GM23338 (cell line): Measurements from ENCODE around the gene ZNF418.

ENCODE experiments used
- CREB1 ChIP-seq: fragments of 250-450 bp; sonication (Bioruptor Pico); IDR thresholded peaks from 2 replicates; pipeline ENCODE4 v1.5.0; 2020; ENCODE audit warnings: low read depth, mild to moderate bottlenecking, moderate library complexity
- CTCF ChIP-seq, 2 experiments: fragments of 200-600 bp in 1 of 2; sonication (generic) in 1 of 2; conservative IDR thresholded peaks; 2 replicates each; pipeline versions ENCODE4 v1.5.1 to v1.6.1; 2016 to 2017; ENCODE audit warnings: antibody characterized with exemption in 2 of 2, low read depth in 2 of 2, mild to moderate bottlenecking in 2 of 2, moderate library complexity in 1 of 2
- ETS1 ChIP-seq: IDR thresholded peaks from 2 replicates; pipeline ENCODE4 v1.6.1; 2016; ENCODE audit warnings: antibody characterized with exemption
- EZH2 ChIP-seq: fragments of 200-600 bp; sonication (generic); IDR thresholded peaks from one replicate; pipeline ENCODE4 v1.8.0; 2017; ENCODE audit warnings: antibody characterized with exemption, mild to moderate bottlenecking, low read depth; ENCODE audit not compliant: unreplicated experiment
- EZH2phosphoT487 ChIP-seq: fragments of 200-600 bp; sonication (generic); IDR thresholded peaks from one replicate; pipeline ENCODE4 v1.8.1; 2018; ENCODE audit warnings: antibody characterized with exemption; ENCODE audit not compliant: unreplicated experiment
- JUNB ChIP-seq: IDR thresholded peaks from one replicate; pipeline ENCODE4 v1.6.1; 2016; ENCODE audit warnings: antibody characterized with exemption; ENCODE audit not compliant: unreplicated experiment
- NANOG ChIP-seq: IDR thresholded peaks from 2 replicates; pipeline ENCODE4 v1.6.1; 2016; ENCODE audit warnings: antibody characterized with exemption, borderline replicate concordance
- POLR2AphosphoS5 ChIP-seq: IDR thresholded peaks from 2 replicates; pipeline ENCODE4 v1.6.1; 2016; ENCODE audit warnings: antibody characterized with exemption, low read depth
- REST ChIP-seq: IDR thresholded peaks from one replicate; pipeline ENCODE4 v1.6.1; 2018; ENCODE audit warnings: antibody characterized with exemption; ENCODE audit not compliant: unreplicated experiment
- STAT1 ChIP-seq: IDR thresholded peaks from one replicate; pipeline ENCODE4 v1.6.1; 2016; ENCODE audit warnings: antibody characterized with exemption; ENCODE audit not compliant: unreplicated experiment
- ZNF114 ChIP-seq: fragments of 250-450 bp; sonication (Bioruptor Pico); IDR thresholded peaks from 2 replicates; pipeline ENCODE4 v1.5.0; 2020; ENCODE audit warnings: mild to moderate bottlenecking, moderate library complexity
- ZNF331 ChIP-seq: fragments of 250-450 bp; sonication (Bioruptor Pico); IDR thresholded peaks from 2 replicates; pipeline ENCODE4 v1.5.0; 2020; ENCODE audit warnings: low read depth, mild to moderate bottlenecking, moderate library complexity
- ZNF462 ChIP-seq: fragments of 250-450 bp; sonication (Bioruptor Pico); IDR thresholded peaks from 2 replicates; pipeline ENCODE4 v1.5.0; 2020; ENCODE audit warnings: mild to moderate bottlenecking, moderate library complexity

- TF ChIP-seq POLR2AphosphoS5 (no peak), REST (no peak), CTCF (conservative IDR thresholded peaks at IDR 0.05; ENCODE audit: low read depth in 2 of 2) (no peak), CREB1 (no peak), EZH2phosphoT487 (no peak), EZH2 (no peak), ETS1 (no peak), ZNF462 (CRISPR knock-in tag) (no peak), NANOG (no peak), JUNB (no peak), STAT1 (no peak), ZNF331 (no peak), ZNF114 (CRISPR knock-in tag) (no peak)
Measured at GRCh38 chr19:57935731-57936130, 529 bp upstream of the ZNF418 start.
